Measurements from ENCODE around the gene KIRREL3.

- TF ChIP-seq CTCF (IDR thresholded peaks at IDR 0.05; ENCODE audit: low read depth, low read length) (no peak), EZH2phosphoT487 (IDR thresholded peaks at IDR 0.05; ENCODE audit: low read depth) (no peak)
These were observed 31.7 kb downstream of the KIRREL3 start for GRCh38 chr11:126968915-126969314.
